HK-2 (cell line): ENCODE measurements around the gene OLA1.

Source experiments
- DNase-seq: peaks from one replicate; pipeline ENCODE4 v3.0.0-alpha.2; 2018; ENCODE audit not compliant: unreplicated experiment

OLA1 gene

GRCh38 chr2:174224665-174225288 lies 23.6 kb downstream of the OLA1 start:
- DNase-seq, result no peak

DNA sequence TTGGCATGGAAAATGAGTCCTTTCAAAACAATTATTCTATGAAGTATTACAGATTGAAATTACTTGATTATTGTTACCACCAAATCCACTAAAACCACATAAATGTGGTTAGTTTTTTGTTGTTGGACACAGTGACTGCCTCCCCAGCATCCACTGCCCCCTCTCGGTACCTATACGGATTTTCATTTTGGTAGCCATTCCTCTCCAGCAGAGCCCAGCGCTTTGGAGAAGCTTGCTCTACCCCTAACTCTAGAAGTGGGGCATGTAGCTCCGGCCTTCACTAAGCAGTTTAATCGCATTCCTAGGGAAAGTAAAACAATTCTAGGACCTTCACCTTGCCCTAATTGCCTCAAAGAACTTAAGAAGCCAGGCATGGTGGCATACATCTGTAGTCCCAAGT lies 24.2 kb downstream of the OLA1 start:
- no peak for DNase-seq

DNA sequence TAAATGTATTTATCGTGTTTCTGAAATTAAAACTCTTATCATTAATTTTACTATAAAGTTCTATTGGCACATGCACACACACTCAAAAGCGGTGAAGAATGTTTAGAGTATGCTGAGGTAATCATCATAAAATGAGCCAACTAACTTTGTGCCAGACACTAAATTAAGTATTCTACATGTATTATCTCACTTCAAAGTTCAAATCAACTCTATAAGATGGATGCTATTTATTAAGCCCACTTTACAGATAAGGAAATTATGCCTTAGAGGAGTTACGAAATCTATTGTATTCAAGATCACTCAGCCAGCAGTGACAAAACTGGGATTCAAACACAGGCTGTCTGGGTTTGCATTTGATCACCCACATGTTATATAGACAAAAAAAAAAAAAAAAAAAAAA lies 24.9 kb downstream of the OLA1 start:
- DNase-seq, result no peak

DNA sequence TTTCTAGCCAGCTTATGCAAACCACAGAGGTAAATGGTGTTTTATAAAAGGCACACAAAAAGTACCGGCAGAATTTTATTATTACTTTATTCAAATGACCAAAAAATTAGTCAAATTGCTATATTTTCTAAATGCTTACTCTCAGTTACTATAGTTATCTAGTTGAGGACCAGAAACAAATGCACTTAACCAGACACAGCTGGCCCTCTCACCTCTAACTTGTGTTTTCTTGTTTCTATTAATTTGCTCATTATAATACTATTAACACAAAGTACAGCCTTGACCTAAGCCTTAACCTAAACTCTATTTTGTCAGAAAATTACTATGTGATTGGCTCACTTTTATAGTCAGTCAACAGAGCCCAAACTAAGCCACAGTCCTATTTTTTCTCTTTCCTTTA lies 26.2 kb downstream of the OLA1 start:
- no peak for DNase-seq

GRCh38 chr2:174219321-174219720 lies 29.0 kb downstream of the OLA1 start:
- DNase-seq, result no peak

DNA sequence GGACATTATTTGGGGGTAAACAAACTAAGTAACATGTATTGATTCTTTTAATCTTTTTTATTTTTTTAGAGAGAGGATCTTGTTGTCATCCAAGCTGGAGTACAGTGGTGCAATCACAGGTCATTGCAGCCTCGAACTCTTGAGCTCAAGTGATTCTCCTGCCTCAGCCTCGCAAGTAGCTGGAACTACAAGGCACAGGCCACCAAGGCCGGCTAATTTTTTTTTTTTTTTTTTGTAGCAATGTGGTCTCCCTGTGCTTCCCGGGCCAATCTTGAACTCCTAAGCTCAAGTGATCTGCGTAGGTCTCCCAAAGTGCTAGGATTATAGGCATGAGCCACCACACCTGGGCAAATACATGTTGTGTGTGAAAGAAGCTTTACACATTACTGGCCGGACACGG lies 29.6 kb downstream of the OLA1 start:
- DNase-seq, result no peak

DNA sequence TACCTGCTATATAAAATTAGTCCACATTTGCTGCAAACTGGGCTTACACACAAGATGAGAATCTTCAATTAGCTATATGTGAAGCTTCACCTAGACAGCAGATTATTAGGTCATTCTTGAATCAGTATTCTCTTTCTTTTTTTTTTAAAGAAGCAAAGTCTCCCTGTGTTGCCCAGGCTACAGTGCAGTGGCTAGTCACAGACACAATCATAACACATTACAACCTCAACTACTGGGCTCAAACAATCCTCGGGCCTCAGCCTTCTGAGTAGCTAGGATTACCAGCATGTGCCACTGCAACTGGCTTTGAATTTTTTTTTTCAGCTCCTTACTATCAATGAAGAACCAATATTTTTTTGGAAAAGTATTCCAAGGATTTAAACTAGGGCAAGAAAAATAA lies 30.5 kb downstream of the OLA1 start:
- no peak for DNase-seq

GRCh38 chr2:174211954-174212353 lies 36.4 kb downstream of the OLA1 start:
- DNase-seq, result no peak

DNA sequence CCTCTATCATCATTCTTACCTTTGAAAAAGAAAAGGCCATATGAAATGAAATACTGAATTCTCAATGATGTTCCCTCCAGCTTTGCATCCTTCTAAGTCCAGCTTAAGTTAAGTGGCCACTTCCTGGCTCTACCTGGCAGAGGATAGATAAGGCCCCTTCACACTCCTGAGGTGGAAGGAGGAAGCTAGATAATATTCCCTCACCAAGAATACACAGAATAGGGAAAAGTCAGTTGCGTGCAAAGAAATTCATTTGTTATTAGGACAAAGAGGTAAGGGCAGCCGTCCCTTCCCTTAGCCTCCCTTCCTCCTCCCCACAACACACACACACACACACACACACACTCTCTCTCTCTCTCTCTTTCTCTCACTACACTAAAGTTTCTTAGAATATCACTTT lies 37.5 kb downstream of the OLA1 start:
- no peak for DNase-seq

- DNase-seq, result no peak
Observed at GRCh38 chr2:174209325-174209724, 39.0 kb downstream of the OLA1 start.

- no peak for DNase-seq
Observed at GRCh38 chr2:174208026-174208425, 40.3 kb downstream of the OLA1 start.

GRCh38 chr2:174205562-174205961 lies 42.8 kb downstream of the OLA1 start:
- DNase-seq, result no peak

DNA sequence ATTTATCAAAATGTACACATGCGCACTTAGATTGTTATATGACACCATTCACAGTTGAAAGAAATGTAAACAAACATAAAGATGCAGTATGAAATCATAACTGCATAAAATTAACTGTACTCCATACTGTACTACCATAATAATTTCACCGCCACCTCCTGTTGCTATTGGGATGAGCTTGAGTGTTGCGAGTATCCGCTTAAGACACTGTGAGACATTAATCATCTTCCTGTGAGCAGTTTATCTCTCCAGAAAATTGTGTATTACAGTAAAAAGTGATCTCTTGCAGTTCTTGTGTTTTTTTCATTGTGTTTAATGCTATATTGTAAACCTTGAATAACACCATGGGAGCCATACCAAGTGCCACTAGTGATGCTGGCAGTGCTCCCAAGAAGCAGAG lies 46.1 kb downstream of the OLA1 start:
- DNase-seq, result no peak

DNA sequence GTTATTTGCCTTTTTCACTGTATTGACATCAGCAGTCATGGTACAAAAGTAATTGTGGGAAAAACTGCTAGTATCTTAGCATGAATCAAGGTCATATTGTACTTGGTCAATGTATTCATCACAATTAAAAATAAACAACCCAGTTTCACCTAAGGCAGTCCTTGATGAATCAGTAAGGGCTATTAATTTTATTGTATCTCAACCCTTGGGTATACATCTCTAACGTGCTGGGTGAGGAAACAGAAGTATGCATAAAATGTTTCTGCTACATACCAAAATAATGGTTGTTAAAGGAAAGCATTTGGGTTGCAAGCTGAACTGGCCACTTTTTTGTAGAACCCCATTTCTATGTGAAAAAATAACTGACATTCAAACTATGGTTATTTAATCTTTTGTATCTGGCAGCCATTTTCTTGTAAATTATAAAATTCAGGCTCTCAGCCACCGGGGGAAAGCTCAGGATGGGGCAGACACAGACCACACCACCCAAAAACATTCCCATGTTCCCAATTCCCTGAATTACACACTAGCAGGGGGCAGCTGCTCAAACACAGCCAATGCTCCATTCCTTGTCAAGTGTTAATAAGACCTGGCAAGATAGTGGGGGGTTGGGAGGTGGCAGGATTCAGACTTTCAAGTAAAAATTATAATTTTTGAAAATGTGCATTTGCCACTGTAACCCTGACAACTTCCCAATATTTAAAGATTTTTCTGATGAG lies 49.3 kb downstream of the OLA1 start:
- DNase-seq, result no peak

GRCh38 chr2:174195253-174195652 lies 53.1 kb downstream of the OLA1 start:
- no peak for DNase-seq

- no peak for DNase-seq
Observed at GRCh38 chr2:174193737-174194136, 54.6 kb downstream of the OLA1 start.

GRCh38 chr2:174192664-174193063 lies 55.7 kb downstream of the OLA1 start:
- no peak for DNase-seq

DNA sequence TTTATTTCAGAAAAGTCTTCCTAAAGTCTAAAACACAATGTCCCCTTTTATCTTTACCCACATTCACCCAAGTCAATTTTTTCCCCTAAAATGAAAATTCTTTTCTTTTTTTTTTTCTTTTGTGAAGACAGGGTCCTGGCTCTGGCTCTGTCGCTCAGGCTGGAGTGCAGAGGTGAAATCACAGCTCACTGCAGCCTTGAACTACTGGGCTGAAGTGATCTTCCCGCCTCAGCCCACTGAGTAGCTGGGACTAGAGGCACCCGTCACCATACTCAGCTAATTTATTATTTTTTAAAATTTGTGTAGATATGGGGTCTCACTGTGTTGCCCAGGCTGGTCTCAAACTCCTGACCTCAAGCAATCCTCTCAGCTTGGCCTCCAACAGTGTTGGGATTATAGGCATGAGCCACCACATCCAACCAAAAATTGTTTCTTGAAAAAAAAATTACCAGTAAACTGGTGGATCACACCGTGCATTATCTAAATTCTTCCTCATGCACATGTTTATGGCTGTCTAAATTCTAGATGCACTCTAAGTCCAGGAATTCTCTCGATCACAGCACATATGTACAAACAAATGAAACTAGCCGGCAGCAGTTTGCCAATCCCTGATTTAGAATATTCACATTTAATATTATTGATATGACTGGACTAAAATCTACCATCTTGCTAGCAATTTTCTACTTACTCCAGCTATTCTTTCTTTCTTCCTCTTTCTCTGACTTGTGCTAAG lies 56.8 kb downstream of the OLA1 start:
- DNase-seq, result no peak

DNA sequence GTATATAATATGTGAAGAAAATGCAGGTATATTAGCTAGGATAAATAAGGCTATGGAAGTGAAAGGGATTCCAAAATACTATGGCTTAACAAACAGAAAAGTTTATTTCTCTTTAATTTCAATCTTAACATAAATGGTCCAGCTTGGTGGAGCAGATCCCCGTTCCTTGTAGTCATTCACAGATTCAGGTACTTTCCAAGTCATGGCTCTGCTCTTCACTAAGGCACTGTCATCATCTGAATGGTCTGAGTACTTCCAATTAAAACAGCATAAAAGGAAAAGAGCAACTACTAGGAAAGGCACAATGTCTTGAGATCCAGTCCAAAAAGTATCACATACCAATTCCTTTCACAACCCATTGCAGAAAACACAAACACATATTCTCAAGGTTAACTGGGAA lies 63.4 kb downstream of the OLA1 start:
- DNase-seq, result no peak

DNA sequence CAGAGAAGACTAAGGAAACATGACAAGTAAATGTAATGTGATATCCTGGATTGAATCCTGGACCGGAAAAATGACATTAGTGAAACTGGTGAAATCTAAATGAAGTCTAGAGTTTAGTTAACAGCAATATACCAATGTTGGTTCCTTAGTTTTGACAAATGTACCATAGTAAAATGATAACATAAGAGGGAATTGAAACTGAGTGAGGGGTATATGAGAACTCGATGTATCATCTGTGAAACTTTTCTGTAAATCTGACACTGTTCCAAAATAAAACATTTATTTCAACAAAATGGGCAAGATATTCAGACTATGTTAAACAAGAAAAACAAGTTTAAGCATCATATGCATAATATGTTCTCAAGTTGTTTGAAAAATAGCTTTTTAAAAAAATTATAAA lies 63.8 kb downstream of the OLA1 start:
- no peak for DNase-seq

- DNase-seq, result no peak
Observed at GRCh38 chr2:174183076-174183475, 65.3 kb downstream of the OLA1 start.

GRCh38 chr2:174181368-174181767 lies 67.0 kb downstream of the OLA1 start:
- DNase-seq, result no peak

GRCh38 chr2:174180726-174181236 lies 67.6 kb downstream of the OLA1 start:
- no peak for DNase-seq
